Measurements from ENCODE around the gene CDT1.
"Not testable (repeated sequence)": the region's sequence is repeated elsewhere in the genome, so short reads cannot be mapped to it uniquely, and the experiment has no call there.

CDT1 gene

GRCh38 chr16:88768071-88768783 lies 35.4 kb upstream of the CDT1 start:
- peak; percentile 69 for DNase-seq (ENCODE audit: low read depth)

- no peak for DNase-seq (ENCODE audit: low read depth)
Measured at GRCh38 chr16:88769617-88770460, 33.8 kb upstream of the CDT1 start.

GRCh38 chr16:88770461-88771293 lies 32.9 kb upstream of the CDT1 start:
- DNase-seq (ENCODE audit: low read depth) = no peak

- DNase-seq (ENCODE audit: low read depth) = no peak
Measured at GRCh38 chr16:88771294-88771772, 32.3 kb upstream of the CDT1 start.

GRCh38 chr16:88771781-88772180 lies 31.8 kb upstream of the CDT1 start:
- DNase-seq (ENCODE audit: low read depth) = not testable (repeated sequence)

GRCh38 chr16:88772871-88773811 lies 30.4 kb upstream of the CDT1 start:
- peak; percentile 72 for DNase-seq (ENCODE audit: low read depth)

GRCh38 chr16:88773812-88774291 lies 29.7 kb upstream of the CDT1 start:
- peak; percentile 81 for DNase-seq (ENCODE audit: low read depth)

- no peak for DNase-seq (ENCODE audit: low read depth)
Measured at GRCh38 chr16:88774544-88775393, 28.8 kb upstream of the CDT1 start.

GRCh38 chr16:88775825-88776224 lies 27.8 kb upstream of the CDT1 start:
- no peak for DNase-seq (ENCODE audit: low read depth)

GRCh38 chr16:88777471-88778270 lies 25.9 kb upstream of the CDT1 start:
- no peak for DNase-seq (ENCODE audit: low read depth)

- no peak for DNase-seq (ENCODE audit: low read depth)
Measured at GRCh38 chr16:88778271-88778525, 25.4 kb upstream of the CDT1 start.

- no peak for DNase-seq (ENCODE audit: low read depth)
Measured at GRCh38 chr16:88778541-88779065, 25.0 kb upstream of the CDT1 start.

GRCh38 chr16:88779406-88780141 lies 24.0 kb upstream of the CDT1 start:
- no peak for DNase-seq (ENCODE audit: low read depth)

- DNase-seq (ENCODE audit: low read depth) = no peak
Measured at GRCh38 chr16:88780142-88781062, 23.2 kb upstream of the CDT1 start.

- DNase-seq (ENCODE audit: low read depth) = no peak
Measured at GRCh38 chr16:88781140-88782077, 22.2 kb upstream of the CDT1 start.

Data from stromal cell of bone marrow (primary cell).